Measurements from ENCODE around the gene THRSP.
"Not testable (repeated sequence)": the region's sequence is repeated elsewhere in the genome, so short reads cannot be mapped to it uniquely, and the experiment has no call there.

Gene THRSP

GRCh38 chr11:78061921-78062311, 1.7 kb upstream of the THRSP start:
- DNase-seq (ENCODE audit: insufficient read length, low spot score) (no peak), FAIRE-seq (no peak)

GRCh38 chr11:78062671-78063070, 990 bp upstream of the THRSP start:
- no peak for FAIRE-seq
- DNase-seq (ENCODE audit: insufficient read length, low spot score), result no peak

- no peak for DNase-seq (ENCODE audit: insufficient read length, low spot score)
- FAIRE-seq, result no peak
Measured at GRCh38 chr11:78065203-78065602, 1.5 kb downstream of the THRSP start.

GRCh38 chr11:78066471-78066870, 2.8 kb downstream of the THRSP start:
- DNase-seq (ENCODE audit: insufficient read length, low spot score) (no peak), FAIRE-seq (no peak)

- no peak for DNase-seq (ENCODE audit: insufficient read length, low spot score)
- no peak for FAIRE-seq
Measured at GRCh38 chr11:78067704-78068103, 4.0 kb downstream of the THRSP start.

GRCh38 chr11:78069465-78069864, 5.8 kb downstream of the THRSP start:
- FAIRE-seq, result no peak
- no peak for DNase-seq (ENCODE audit: insufficient read length, low spot score)

GRCh38 chr11:78070621-78071020, 7.0 kb downstream of the THRSP start:
- FAIRE-seq, result no peak
- no peak for DNase-seq (ENCODE audit: insufficient read length, low spot score)

GRCh38 chr11:78071717-78072116, 8.1 kb downstream of the THRSP start:
- FAIRE-seq (no peak), DNase-seq (ENCODE audit: insufficient read length, low spot score) (no peak)

GRCh38 chr11:78072455-78072854, 8.8 kb downstream of the THRSP start:
- FAIRE-seq (no peak), DNase-seq (ENCODE audit: insufficient read length, low spot score) (no peak)

- DNase-seq (ENCODE audit: insufficient read length, low spot score), result no peak
- no peak for FAIRE-seq
Measured at GRCh38 chr11:78074756-78075155, 11.1 kb downstream of the THRSP start.

- FAIRE-seq (no peak), DNase-seq (ENCODE audit: insufficient read length, low spot score) (no peak)
Measured at GRCh38 chr11:78076733-78077403, 13.2 kb downstream of the THRSP start.

- FAIRE-seq; DNase-seq (ENCODE audit: insufficient read length, low spot score): not testable (repeated sequence)
Measured at GRCh38 chr11:78077592-78077991, 13.9 kb downstream of the THRSP start.

GRCh38 chr11:78078218-78079167, 14.8 kb downstream of the THRSP start:
- DNase-seq (ENCODE audit: insufficient read length, low spot score) (no peak), FAIRE-seq (no peak)

- FAIRE-seq (peak; percentile 63), DNase-seq (ENCODE audit: insufficient read length, low spot score) (peak; percentile 88)
Measured at GRCh38 chr11:78079232-78080083, 15.8 kb downstream of the THRSP start, which contains the start of gene NDUFC2. TSS of gene NDUFC2 (minus strand) at chr11:78079862. CDS start at chr11:78079744, 118 bp downstream.

GRCh38 chr11:78080084-78080817, 16.6 kb downstream of the THRSP start:
- DNase-seq (ENCODE audit: insufficient read length, low spot score), result no peak
- no peak for FAIRE-seq

GRCh38 chr11:78080818-78081495, 17.3 kb downstream of the THRSP start:
- FAIRE-seq (no peak), DNase-seq (ENCODE audit: insufficient read length, low spot score) (no peak)

GRCh38 chr11:78081583-78081982, 17.9 kb downstream of the THRSP start:
- FAIRE-seq, result no peak
- no peak for DNase-seq (ENCODE audit: insufficient read length, low spot score)

GRCh38 chr11:78082146-78082545, 18.5 kb downstream of the THRSP start:
- DNase-seq (ENCODE audit: insufficient read length, low spot score) (no peak), FAIRE-seq (no peak)

- FAIRE-seq, result no peak
Measured at GRCh38 chr11:78083021-78083420, 19.4 kb downstream of the THRSP start.

GRCh38 chr11:78084506-78084905, 20.8 kb downstream of the THRSP start:
- not testable (repeated sequence) for FAIRE-seq; DNase-seq (ENCODE audit: insufficient read length, low spot score)

More at GRCh38 chr11:78083021-78083420, 19.4 kb downstream of the THRSP start:
- no peak for DNase-seq (ENCODE audit: insufficient read length, low spot score)
